ENCODE data around the gene MTIF3. TPM values are rescaled to one million over a fixed set of nuclear protein-coding genes. Genes with fewer than 3 reads are reported as not detected.

The MTIF3 gene
- polyA plus RNA-seq, 1 of the 3 experiments (the other 2 are of a cell fraction) = 29.5 TPM

GRCh38 chr13:27388241-27388640 lies 62.1 kb downstream of the MTIF3 start:
- Histone ChIP-seq H3K79me2 (ENCODE audit: insufficient read depth) (no peaks in the 10 kb centered on the region), H3K9me2 (no peaks in the 10 kb centered on the region), H3K9me3 (no peaks in the 10 kb centered on the region), H3K9ac (no peak overlapping the region), H3K27me3 (ENCODE audit: insufficient read depth) (peaks cover 34% of the 10 kb centered on the region), H4K20me1 (ENCODE audit: insufficient read depth) (no peaks in the 10 kb centered on the region), H2AFZ (ENCODE audit: low read depth) (no peak overlapping the region), H3F3A (replicated peaks; ENCODE audit: insufficient read depth) (no peaks in the 10 kb centered on the region), H3K4me3 (ENCODE audit: low read depth in 2 of 2, low read length in 1 of 2) (no peak overlapping the region), H3K27ac (ENCODE audit: low read depth in 2 of 2, low read length in 1 of 2) (no peak overlapping the region), H3K4me1 (ENCODE audit: control insufficient read depth in 1 of 2, insufficient read depth in 2 of 2, low read depth in 1 of 2, low read length in 1 of 2) (no peaks in the 10 kb centered on the region), H3K4me2 (no peak overlapping the region), H3K36me3 (replicated peaks in 1 of 2; ENCODE audit: control insufficient read depth in 1 of 2, insufficient read depth in 2 of 2, low read length in 1 of 2) (no peaks in the 10 kb centered on the region)
- CTCF ChIA-PET = interaction anchor here (0.7 to 2.3 kb wide), 3 partner anchors 13 to 29 kb away, joined by 3 to 10 read pairs (median 5); no protein-coding TSS in a partner anchor
- TF ChIP-seq RFX5 (IDR thresholded peaks at IDR 0.05; ENCODE audit: low read length) (no peak), CTCF (IDR thresholded peaks at IDR 0.05) (no peak), YY1 (IDR thresholded peaks at IDR 0.05; ENCODE audit: low read depth) (no peak), POLR2AphosphoS5 (IDR thresholded peaks at IDR 0.05; ENCODE audit: low read depth, low read length) (no peak)
- 57% methylated on average over 2 of the region's 2 CpGs for WGBS (ENCODE audit: low lambda C conversion rate)
- POLR2A ChIA-PET = no interaction called here
- no peak for DNase-seq

Small RNA genes within 50 kb of the gene (small RNA-seq; reads per million reads assigned to genes)
- gene RNU6-63P (0 reads per million in 7 experiments), gene RNY1P1 (0 reads per million in 7 experiments)

Other genes with a start within 250 kb of the MTIF3 start
- gene RPL21, start 199.0 kb downstream of the MTIF3 start, polyA plus RNA-seq (2012; rRNA removed) = 1,261 and 1,610 TPM in 2 replicates
- 1.2 and 2.7 TPM in 2 replicates for gene RASL11A, start 179.7 kb downstream of the MTIF3 start, polyA plus RNA-seq (2012; rRNA removed)
- gene GTF3A, start 25.9 kb downstream of the MTIF3 start, polyA plus RNA-seq (2012; rRNA removed) = 57.1 and 75.4 TPM in 2 replicates
- 3.7 and 4.6 TPM in 2 replicates for gene LNX2, start 170.0 kb upstream of the MTIF3 start, polyA plus RNA-seq (2012; rRNA removed)
- gene POLR1D, start 171.3 kb upstream of the MTIF3 start, polyA plus RNA-seq (2012; rRNA removed) = 143 and 150 TPM in 2 replicates